Suprapubic skin (tissue), 4 donors: Measurements from ENCODE around the gene CSNK1A1L.

Experiments
- EP300 ChIP-seq: sonication (generic); formaldehyde crosslinking; IDR thresholded peaks from one replicate; pipeline ENCODE4 v1.6.1; 2017; ENCODE audit warnings: antibody characterized with exemption
- POLR2A ChIP-seq, 2 donors: fragments of 450-650 bp; IDR thresholded peaks; one replicate each; pipeline ENCODE4 v1.6.1; 2017; ENCODE audit warnings: antibody characterized with exemption in 2 of 2, mild to moderate bottlenecking in 2 of 2, moderate library complexity in 2 of 2
- POLR2AphosphoS5 ChIP-seq, 3 donors: sonication (generic); formaldehyde crosslinking; IDR thresholded peaks; one replicate each; pipeline ENCODE4 v1.6.1; 2017; ENCODE audit warnings: antibody characterized with exemption in 3 of 3
- TF ChIP-seq, protein P1 (sequence below), 2 donors: fragments of 200-600 bp in 1 of 2; fragments of 450-650 bp in 1 of 2; sonication (generic) in 1 of 2; IDR thresholded peaks; one replicate each; pipeline ENCODE4 v1.5.1; 2016 to 2019; ENCODE audit warnings: antibody characterized with exemption in 2 of 2, mild to moderate bottlenecking in 1 of 2, moderate library complexity in 1 of 2

DNA sequence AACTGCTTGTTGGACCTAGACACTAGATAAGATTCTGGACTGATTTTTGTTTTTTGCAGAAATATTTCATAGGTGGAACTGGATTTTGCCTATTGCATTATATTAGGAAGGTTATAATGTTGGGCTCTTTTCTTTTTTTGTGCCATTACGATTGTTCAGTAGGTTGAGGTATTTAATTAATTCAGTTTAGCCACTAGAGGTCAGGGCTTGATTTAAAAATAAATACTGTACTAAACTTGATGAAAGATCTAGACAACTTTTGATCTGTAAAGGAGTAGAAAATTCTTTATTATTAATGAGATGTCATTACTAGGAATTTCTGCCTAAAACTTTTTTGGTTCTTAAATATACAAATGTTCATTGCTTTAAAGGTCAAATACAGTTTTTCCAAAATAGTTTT lies 30.8 kb downstream of the CSNK1A1L start:
- TF ChIP-seq, protein P1, sequence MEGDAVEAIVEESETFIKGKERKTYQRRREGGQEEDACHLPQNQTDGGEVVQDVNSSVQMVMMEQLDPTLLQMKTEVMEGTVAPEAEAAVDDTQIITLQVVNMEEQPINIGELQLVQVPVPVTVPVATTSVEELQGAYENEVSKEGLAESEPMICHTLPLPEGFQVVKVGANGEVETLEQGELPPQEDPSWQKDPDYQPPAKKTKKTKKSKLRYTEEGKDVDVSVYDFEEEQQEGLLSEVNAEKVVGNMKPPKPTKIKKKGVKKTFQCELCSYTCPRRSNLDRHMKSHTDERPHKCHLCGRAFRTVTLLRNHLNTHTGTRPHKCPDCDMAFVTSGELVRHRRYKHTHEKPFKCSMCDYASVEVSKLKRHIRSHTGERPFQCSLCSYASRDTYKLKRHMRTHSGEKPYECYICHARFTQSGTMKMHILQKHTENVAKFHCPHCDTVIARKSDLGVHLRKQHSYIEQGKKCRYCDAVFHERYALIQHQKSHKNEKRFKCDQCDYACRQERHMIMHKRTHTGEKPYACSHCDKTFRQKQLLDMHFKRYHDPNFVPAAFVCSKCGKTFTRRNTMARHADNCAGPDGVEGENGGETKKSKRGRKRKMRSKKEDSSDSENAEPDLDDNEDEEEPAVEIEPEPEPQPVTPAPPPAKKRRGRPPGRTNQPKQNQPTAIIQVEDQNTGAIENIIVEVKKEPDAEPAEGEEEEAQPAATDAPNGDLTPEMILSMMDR (IDR thresholded peaks at IDR 0.05) = peak in 1 of 2 donors; percentile 18
- TF ChIP-seq POLR2A (IDR thresholded peaks at IDR 0.05) (no peak), POLR2AphosphoS5 (IDR thresholded peaks at IDR 0.05) (no peak), EP300 (no peak)
